HEK293 (cell line): ENCODE measurements around the gene SPTBN5.

Experiments
- CTCF ChIP-seq: fragments of 450-650 bp; formaldehyde crosslinking; IDR thresholded peaks from 2 replicates; pipeline ENCODE4 v1.5.1; 2016; ENCODE audit warnings: missing biosample characterization, missing genetic modification characterization
- ZNF350 ChIP-seq: fragments of 450-650 bp; formaldehyde crosslinking; IDR thresholded peaks from 2 replicates; pipeline ENCODE4 v1.5.0; 2017; ENCODE audit warnings: missing biosample characterization, mild to moderate bottlenecking, missing genetic modification characterization
- ZNF473 ChIP-seq: fragments of 450-650 bp; formaldehyde crosslinking; IDR thresholded peaks from 2 replicates; pipeline ENCODE4 v1.5.1; 2017; ENCODE audit warnings: missing biosample characterization, missing genetic modification characterization
- ZNF510 ChIP-seq: fragments of 450-650 bp; formaldehyde crosslinking; IDR thresholded peaks from 2 replicates; pipeline ENCODE4 v1.5.1; 2018; ENCODE audit warnings: mild to moderate bottlenecking, missing genetic modification characterization, missing biosample characterization; ENCODE audit not compliant: insufficient replicate concordance

- TF ChIP-seq ZNF350 (tag by site-specific recombination) (no peak), CTCF (no peak), ZNF510 (tag by site-specific recombination) (no peak), ZNF473 (tag by site-specific recombination) (no peak)
These were observed 52.7 kb downstream of the SPTBN5 start for GRCh38 chr15:41841131-41841530.
